HG03558 (cell line): ENCODE data around the gene SPDYE2B.
"Not testable (repeated sequence)": the region's sequence is repeated elsewhere in the genome, so short reads cannot be mapped to it uniquely, and the experiment has no call there.

Source experiments
- ATAC-seq: cut with Tn5 transposase; IDR thresholded peaks from one replicate; pipeline ENCODE4 v1.9.1; 2021; ENCODE audit warnings: moderate number of reproducible peaks; ENCODE audit not compliant: unreplicated experiment; ENCODE audit errors: extremely low read depth

Gene SPDYE2B

GRCh38 chr7:102649924-102650323 is at the start of gene SPDYE2B:
Gene SPDYE2B, plus strand, starts transcription at chr7:102650319. Its CDS starts 2,030 bp downstream, at chr7:102652349.
- ATAC-seq = not testable (repeated sequence)

- not testable (repeated sequence) for ATAC-seq
These were observed 47.8 kb upstream of the SPDYE2B start for GRCh38 chr7:102602317-102602716.

GRCh38 chr7:102604431-102605145 is 45.5 kb upstream of the SPDYE2B start:
- ATAC-seq = not testable (repeated sequence)

DNA sequence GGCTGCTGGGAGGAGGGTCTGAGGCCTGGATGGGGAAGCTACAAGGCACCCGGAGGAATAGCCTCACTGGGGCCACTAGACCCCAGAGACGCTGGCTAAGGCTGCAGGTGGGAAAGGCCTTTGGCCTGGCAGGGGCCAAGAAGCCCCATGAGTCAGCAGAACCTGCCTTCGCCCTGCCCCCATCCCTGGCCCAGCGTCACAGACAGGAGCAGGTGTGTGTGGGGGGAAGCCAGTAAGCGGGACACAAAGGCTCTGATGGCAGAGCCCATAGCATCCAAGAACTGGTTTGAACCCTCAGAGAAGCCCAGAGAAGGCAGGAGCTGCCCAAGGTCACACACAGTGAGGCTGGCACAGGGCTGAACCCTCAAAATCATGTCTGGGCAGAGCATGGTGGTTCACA is 43.3 kb upstream of the SPDYE2B start:
- ATAC-seq = not testable (repeated sequence)

DNA sequence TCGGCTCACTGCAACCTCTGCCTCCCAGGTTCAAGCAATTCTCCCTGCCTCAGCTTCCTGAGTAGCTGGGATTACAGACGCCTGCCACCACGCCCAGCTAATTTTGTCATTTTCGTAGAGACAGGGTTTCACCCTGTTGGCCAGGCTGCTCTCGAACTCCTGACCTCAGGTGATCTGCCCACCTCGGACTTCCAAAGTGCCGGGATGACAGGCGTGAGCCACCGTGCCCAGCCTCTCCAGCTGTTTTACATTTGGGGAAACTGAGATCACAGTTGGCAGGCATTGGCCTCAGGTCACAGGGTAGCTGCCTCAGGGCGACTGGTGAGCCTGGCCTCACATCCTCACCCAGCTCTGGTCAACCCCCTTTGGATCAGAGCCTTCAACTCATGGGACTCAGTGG is 40.4 kb upstream of the SPDYE2B start:
- ATAC-seq = not testable (repeated sequence)

DNA sequence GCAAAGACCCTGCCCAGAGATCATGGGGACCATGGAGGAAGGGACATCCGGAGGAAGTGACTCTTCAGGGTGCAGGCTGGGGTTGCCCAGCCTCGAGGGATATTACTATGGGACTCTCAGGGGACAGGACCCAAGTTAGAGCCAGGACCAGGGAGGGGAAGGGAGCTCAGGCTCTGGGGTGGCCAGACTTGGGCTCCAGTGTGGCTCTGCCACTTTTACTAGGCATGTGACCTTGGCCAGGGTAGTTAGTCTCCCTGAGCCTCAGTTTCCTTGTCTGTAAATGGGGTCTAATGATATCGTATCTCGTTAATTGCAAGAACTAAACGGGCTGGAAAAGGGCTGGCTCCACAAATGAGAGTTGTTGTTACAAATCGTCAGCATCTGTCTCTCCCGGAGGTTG is 39.7 kb upstream of the SPDYE2B start:
- not testable (repeated sequence) for ATAC-seq

DNA sequence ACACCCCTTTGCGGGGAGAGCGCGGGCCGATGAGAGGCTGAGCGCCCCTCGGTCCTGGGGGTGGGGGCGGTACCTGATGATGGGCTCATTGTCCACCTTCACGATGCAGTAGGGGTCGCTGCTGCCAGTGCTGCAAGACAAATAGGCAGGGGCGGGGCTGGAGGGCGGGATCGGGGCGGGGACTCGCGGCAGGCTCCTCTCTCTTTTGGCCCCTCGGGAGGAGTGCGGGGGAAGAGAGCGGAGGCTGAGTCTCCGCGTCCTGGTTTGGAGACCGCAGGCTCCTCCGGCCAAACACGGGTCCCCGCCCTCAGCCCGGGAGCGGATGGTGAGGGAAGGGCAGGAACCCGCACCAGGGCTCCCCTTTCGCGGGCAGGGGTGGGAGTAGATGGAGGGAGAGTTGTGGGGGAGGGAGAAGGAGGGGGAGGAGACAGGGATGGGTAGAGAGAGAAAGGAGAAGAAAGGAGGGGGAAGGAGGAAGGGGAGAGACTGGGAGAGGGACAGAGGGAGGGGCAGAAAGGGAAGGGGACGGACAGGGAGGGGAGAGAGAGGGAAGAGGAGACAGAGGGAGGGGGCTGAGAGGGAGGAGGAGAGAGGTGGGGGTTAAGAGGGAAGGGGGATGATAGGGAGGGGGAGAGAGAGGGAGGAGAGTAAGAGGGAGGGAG is 39.0 kb upstream of the SPDYE2B start:
- not testable (repeated sequence) for ATAC-seq

GRCh38 chr7:102611675-102612325 is 38.3 kb upstream of the SPDYE2B start:
- ATAC-seq = not testable (repeated sequence)

- ATAC-seq = peak; percentile 38
These were observed 36.4 kb upstream of the SPDYE2B start for GRCh38 chr7:102613575-102614345.

DNA sequence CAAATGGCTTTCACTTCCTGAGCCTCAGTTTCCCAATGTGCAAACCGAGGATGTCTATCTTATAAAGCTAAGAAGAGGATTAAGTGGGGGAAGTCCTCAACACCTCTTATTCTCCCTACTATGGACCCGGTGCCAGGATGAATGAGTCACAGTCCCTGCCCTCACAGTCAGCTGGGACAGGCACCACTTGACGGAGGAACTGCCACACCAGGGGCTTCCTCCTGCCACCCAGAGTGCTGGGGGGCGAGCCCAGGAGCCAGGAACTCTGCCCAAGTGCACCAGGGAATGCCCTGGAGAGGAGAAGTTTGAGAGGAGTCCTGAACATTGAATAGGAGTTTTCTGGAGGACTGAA is 35.8 kb upstream of the SPDYE2B start:
- ATAC-seq = peak; percentile 16

GRCh38 chr7:102614873-102615272 is 35.2 kb upstream of the SPDYE2B start:
- ATAC-seq = not testable (repeated sequence)

- ATAC-seq = not testable (repeated sequence)
These were observed 34.2 kb upstream of the SPDYE2B start for GRCh38 chr7:102615930-102616329.

GRCh38 chr7:102616507-102617125 is 33.5 kb upstream of the SPDYE2B start, which contains the start of gene RASA4:
Gene RASA4, minus strand, starts transcription at chr7:102616756. Its CDS starts 67 bp downstream, at chr7:102616689.
- peak; percentile 28 for ATAC-seq

DNA sequence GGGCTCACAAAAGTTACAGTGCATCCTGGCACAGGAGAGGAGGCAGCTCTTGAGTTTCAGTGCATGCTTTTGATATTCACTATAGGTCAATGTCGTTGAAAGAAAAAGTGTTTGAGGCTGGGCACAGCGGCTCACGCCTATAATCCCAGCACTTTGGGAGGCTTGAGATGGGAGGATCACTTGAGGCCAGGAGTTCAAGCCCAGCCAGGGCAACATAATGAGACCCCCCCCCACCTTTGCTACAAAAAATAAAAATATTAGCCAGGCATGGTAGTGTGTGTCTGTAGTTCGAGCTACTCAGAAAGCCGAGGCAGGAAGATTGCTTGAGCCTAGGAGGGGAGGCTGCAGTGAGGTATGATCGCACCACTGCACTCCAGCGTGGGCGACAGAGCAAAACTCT is 32.0 kb upstream of the SPDYE2B start:
- ATAC-seq = not testable (repeated sequence)

DNA sequence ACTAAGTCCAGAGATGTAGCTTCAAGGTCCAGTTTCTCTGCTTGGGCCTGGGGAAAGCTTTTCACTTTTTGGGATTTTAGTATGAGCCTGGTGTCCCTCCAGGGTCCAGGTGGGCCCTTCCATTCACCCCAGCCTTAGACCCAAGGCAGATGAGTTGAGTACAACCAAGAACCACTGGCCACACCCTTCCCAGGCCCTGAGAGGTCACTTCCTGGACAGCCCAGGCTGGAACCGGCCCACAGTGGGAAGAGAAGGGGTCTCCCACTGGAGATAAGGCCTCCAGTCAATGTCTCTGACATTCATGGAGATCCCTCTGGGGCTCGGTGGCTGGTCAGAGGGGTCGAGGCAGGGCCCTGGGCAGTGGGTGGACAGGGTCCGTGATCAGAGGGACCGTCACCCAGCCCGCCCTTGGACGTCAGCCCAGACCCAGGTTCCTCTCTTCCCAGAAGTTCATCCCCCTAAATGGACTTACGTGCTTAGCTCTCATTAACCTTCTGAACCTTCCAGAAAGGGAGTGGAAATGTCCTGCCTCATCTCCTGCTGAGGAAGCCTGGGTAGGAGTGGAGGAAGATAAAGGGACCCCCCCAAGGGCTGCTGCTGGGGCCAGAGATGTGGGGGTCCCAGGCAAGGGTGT is 22.7 kb upstream of the SPDYE2B start:
- ATAC-seq = not testable (repeated sequence)

DNA sequence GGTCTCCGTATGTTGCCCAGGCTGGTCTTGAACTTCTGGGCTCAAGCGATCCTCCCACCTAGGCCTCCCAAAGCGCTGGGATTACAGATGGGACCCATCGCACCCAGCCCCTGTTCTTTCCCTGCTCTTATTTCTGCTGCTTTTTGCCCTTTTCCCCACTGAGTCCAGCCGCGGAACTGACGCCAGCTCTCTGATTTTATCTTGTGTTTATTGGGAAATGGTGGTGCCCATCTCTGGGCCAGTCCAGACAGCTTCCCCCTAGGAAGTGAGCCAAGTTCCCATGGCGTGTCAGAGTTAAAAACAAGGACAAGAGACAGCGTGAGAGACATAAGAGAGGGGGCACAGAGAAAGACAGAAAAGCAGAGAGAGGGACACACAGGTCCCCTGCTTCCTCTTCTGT is 19.5 kb upstream of the SPDYE2B start:
- ATAC-seq = not testable (repeated sequence)

DNA sequence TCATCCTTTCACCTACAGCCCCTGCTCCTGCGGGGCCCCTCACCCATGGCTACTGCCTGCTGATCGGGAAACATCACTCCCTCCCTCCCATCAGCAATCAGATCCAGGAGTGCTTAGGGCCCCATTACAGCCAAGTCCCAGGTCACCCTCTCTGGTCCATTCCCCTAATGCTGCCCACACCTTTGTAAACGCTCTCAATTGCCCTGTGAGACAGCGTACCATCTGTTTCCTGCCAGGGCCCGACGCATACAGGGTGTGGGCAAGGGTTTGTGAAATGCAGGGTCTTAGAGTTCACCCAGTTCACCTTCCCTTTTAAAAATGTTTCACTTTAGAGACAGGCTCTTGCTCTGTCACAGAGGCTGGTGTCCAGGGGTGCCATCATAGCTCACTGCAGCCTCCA is 15.8 kb upstream of the SPDYE2B start:
- not testable (repeated sequence) for ATAC-seq

DNA sequence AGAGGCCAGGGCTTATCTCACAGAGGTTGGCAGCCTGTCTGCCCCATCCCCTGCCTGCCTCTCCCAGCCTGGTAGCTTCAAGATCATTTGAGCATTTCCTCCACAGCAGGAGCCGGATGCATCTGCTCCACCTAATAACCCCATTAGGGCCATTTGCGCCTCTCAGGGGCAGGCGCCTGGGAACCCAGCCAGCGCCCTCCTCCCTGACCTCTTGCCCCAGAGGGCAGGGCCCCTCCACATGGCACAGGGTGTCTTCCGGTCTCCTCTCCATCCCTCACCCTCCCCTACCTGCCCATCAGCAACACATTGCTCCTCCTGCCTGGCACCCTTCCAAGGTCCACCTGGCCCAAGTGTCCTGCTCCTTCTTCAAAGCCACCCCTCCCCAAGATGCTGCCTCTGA is 14.8 kb upstream of the SPDYE2B start:
- not testable (repeated sequence) for ATAC-seq

- not testable (repeated sequence) for ATAC-seq
These were observed 13.2 kb upstream of the SPDYE2B start for GRCh38 chr7:102636956-102637355.
